PC-3 (cell line): Measurements from ENCODE around the gene NME7. TPM values are rescaled to one million over a fixed set of nuclear protein-coding genes. Genes with fewer than 3 reads are reported as not detected.

Source experiments
- ATAC-seq: fragments of 200-7000 bp; cut with Tn5 transposase; 2 replicates; pipeline ENCODE4 v1.9.1; 2020; ENCODE audit warnings: mild to moderate bottlenecking, moderate library complexity
- BruUV-seq: library from RNA; stranded (reverse); fragments of 400-500 nt; replicated peaks from 2 replicates; lab custom pipeline; 2021; lab: Mats Ljungman, UMichigan
- CTCF ChIA-PET: fragments of 300-600 bp; sonication (Branson Sonifier 250); formaldehyde crosslinking; loops from one replicate; lab custom pipeline; 2022; ENCODE audit warnings: antibody characterized with exemption; lab: Charles Lee
- POLR2A ChIA-PET: fragments of 300-600 bp; sonication (Branson Sonifier 250); formaldehyde crosslinking; loops from one replicate; lab custom pipeline; 2022; ENCODE audit warnings: antibody characterized with exemption; ENCODE audit not compliant: unreplicated experiment; lab: Charles Lee
- DNase-seq: peaks from one replicate; pipeline ENCODE4 v3.0.0-alpha.2; 2015
- H2AFZ ChIP-seq: fragments of 300-600 bp; sonication (generic); 2 replicates; pipeline ENCODE4 v1.6.0; 2016; ENCODE audit warnings: antibody characterized with exemption, low read length
- H3F3A ChIP-seq: fragments of 300-600 bp; sonication (generic); one replicate; pipeline ENCODE4 v1.6.0; 2017; ENCODE audit warnings: antibody characterized with exemption, low read length, control low read depth, mild to moderate bottlenecking; ENCODE audit not compliant: unreplicated experiment
- H3K27ac ChIP-seq: fragments of 300-600 bp; sonication (generic); 2 replicates; pipeline ENCODE4 v1.5.1; 2016; ENCODE audit warnings: mild to moderate bottlenecking, low read length
- H3K27me3 ChIP-seq: fragments of 300-600 bp; sonication (generic); 2 replicates; pipeline ENCODE4 v1.6.1; 2016; ENCODE audit warnings: low read length, mixed read lengths
- H3K36me3 ChIP-seq: fragments of 300-600 bp; sonication (generic); 2 replicates; pipeline ENCODE4 v1.6.1; 2016; ENCODE audit warnings: low read depth, mixed run types, low read length, mixed read lengths
- H3K4me1 ChIP-seq: fragments of 300-600 bp; sonication (generic); 2 replicates; pipeline ENCODE4 v1.5.1; 2016; ENCODE audit warnings: low read length; ENCODE audit not compliant: insufficient read depth
- H3K4me2 ChIP-seq: fragments of 300-600 bp; sonication (generic); 2 replicates; pipeline ENCODE4 v1.6.0; 2016; ENCODE audit warnings: low read length
- H3K4me3 ChIP-seq: fragments of 300-600 bp; sonication (generic); 2 replicates; pipeline ENCODE4 v1.5.1; 2016; ENCODE audit warnings: mild to moderate bottlenecking, low read length, mixed read lengths
- H3K79me2 ChIP-seq: fragments of 300-600 bp; sonication (generic); 2 replicates; pipeline ENCODE4 v1.6.1; 2017; ENCODE audit warnings: low read length, mixed read lengths
- H3K9ac ChIP-seq: fragments of 300-600 bp; sonication (generic); 2 replicates; pipeline ENCODE4 v1.6.0; 2016; ENCODE audit warnings: mild to moderate bottlenecking, low read length
- H3K9me2 ChIP-seq: fragments of 300-600 bp; sonication (generic); replicated peaks from 2 replicates; pipeline ENCODE4 v1.6.1; 2016; ENCODE audit warnings: mixed run types, low read length, mixed read lengths
- H3K9me3 ChIP-seq: fragments of 300-600 bp; sonication (generic); 2 replicates; pipeline ENCODE4 v1.6.1; 2016; ENCODE audit warnings: low read length, mixed read lengths
- H4K20me1 ChIP-seq: fragments of 300-600 bp; sonication (generic); 2 replicates; pipeline ENCODE4 v1.6.1; 2016; ENCODE audit warnings: low read length, mixed read lengths
- EZH2 ChIP-seq: fragments of 300-600 bp; sonication (generic); IDR thresholded peaks from one replicate; pipeline ENCODE4 v1.6.1; 2017; ENCODE audit warnings: antibody characterized with exemption, mild to moderate bottlenecking, low read length; ENCODE audit not compliant: unreplicated experiment
- EZH2phosphoT487 ChIP-seq: fragments of 300-600 bp; sonication (generic); IDR thresholded peaks from 2 replicates; pipeline ENCODE4 v1.6.1; 2018; ENCODE audit warnings: mild to moderate bottlenecking, antibody characterized with exemption, low read length, borderline replicate concordance
- intact Hi-C: fragments of 100-400 bp; cut with micrococcal nuclease; formaldehyde crosslinking; loops from 2 replicates; pipeline ENCODE4 v1.9.0; 2023
- total RNA-seq: library from RNA; depleted of rRNA; stranded (reverse); fragments of >200 nt; gene quantifications from 2 replicates; pipeline ENCODE4 v1.2.3, GENCODE V29; 2014
- TF ChIP-seq, protein P1 (sequence below): fragments of 300-600 bp; sonication (generic); conservative IDR thresholded peaks from 2 replicates; pipeline ENCODE4 v1.5.1; 2017; ENCODE audit warnings: antibody characterized with exemption, low read depth, mild to moderate bottlenecking, low read length

The NME7 gene
- total RNA-seq, 1 experiment from 2014 or later: 18.9 TPM

DNA sequence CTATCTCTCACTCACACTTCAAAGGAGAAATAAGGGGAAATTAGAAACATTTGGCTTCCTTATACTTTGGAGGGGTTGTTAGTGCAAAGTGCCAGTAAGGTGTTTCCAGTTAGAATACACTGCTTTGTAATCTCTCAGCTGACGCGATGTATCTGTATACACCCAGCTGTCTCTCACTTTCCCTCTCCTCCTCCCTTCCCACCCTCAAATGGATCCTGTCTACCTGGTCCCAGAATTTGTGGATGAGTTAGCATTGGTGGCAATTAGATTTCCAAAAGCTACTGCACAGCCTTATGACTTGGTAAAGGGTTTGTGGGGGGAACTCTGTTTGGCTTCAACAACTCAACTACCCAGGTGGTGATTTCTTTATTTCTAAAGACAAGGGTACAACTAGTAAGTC lies 250.6 kb downstream of the NME7 start:
- Histone ChIP-seq H3K27ac (no peak overlapping the region), H3K4me1 (peaks cover 65% of the 10 kb centered on the region), H4K20me1 (peaks cover 8% of the 10 kb centered on the region; the same call in 1 of the 2 replicates), H3K4me2 (no peak overlapping the region), H3K27me3 (no peaks in the 10 kb centered on the region), H3K9me2 (no peaks in the 10 kb centered on the region), H3K36me3 (peaks cover 77% of the 10 kb centered on the region), H3K4me3 (no peak overlapping the region), H3K9ac (no peak overlapping the region), H3K9me3 (no peaks in the 10 kb centered on the region), H3F3A (no peaks in the 10 kb centered on the region), H2AFZ (no peak overlapping the region), H3K79me2 (peaks cover 89% of the 10 kb centered on the region)
- TF ChIP-seq EZH2 (no peak), EZH2phosphoT487 (no peak)
- TF ChIP-seq, protein P1, sequence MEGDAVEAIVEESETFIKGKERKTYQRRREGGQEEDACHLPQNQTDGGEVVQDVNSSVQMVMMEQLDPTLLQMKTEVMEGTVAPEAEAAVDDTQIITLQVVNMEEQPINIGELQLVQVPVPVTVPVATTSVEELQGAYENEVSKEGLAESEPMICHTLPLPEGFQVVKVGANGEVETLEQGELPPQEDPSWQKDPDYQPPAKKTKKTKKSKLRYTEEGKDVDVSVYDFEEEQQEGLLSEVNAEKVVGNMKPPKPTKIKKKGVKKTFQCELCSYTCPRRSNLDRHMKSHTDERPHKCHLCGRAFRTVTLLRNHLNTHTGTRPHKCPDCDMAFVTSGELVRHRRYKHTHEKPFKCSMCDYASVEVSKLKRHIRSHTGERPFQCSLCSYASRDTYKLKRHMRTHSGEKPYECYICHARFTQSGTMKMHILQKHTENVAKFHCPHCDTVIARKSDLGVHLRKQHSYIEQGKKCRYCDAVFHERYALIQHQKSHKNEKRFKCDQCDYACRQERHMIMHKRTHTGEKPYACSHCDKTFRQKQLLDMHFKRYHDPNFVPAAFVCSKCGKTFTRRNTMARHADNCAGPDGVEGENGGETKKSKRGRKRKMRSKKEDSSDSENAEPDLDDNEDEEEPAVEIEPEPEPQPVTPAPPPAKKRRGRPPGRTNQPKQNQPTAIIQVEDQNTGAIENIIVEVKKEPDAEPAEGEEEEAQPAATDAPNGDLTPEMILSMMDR: no peak
- ChIA-PET CTCF (interaction anchor here (0.6 kb wide), 1 partner anchor 9 kb away, joined by 5 read pairs; no protein-coding TSS in a partner anchor), POLR2A (no interaction called here)
- DNase-seq (no peak), ATAC-seq (no peak)
- no TSS peak for BruUV-seq
- intact Hi-C loops: no loop called here

DNA sequence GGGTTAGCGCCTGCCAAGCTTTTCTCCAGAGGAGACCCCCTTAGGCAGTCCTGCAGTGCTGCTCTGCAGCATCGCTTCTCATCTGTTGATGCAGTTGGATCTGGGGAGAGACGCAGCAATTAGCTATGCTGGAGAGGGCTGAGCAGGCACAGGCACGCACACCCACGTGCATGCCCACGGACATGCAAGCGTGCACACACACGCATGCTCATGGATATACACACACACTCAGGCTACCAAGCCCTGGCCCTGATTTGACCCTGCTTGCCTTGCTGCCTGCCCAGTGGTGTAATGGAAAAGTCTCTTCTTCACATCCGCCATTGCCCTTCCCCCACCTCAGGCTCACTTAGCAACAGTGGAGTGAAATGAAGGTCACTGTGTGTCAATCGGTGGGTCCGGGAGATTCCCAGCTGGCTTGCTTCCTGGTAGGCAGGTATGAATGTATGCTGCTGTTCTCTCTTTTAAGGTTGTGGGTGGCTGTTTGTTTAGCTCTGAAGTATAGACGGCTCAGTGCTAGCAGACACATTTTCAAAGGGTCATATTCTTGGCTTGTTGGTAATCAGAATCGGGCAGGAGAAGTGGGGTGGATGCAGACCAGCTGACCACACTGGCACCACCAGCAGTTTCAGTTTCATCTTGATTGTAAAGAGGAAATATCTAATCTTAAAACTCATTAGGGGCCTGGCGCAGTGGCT lies 251.6 kb downstream of the NME7 start:
- H3K4me2 ChIP-seq: no peak overlapping the region
- TF ChIP-seq EZH2phosphoT487: no peak
- TF ChIP-seq, protein P1: no peak
- TF ChIP-seq EZH2: no peak
- peaks cover 4% of the 10 kb centered on the region; the same call in 1 of the 2 replicates for H4K20me1 ChIP-seq
- intact Hi-C loops: no loop called here
- no peak overlapping the region for H3K4me3 ChIP-seq
- H3K9me2 ChIP-seq: no peaks in the 10 kb centered on the region
- H3K79me2 ChIP-seq: peaks cover 89% of the 10 kb centered on the region
- no peaks in the 10 kb centered on the region for H3F3A ChIP-seq
- H3K9me3 ChIP-seq: no peaks in the 10 kb centered on the region
- peaks cover 74% of the 10 kb centered on the region for H3K4me1 ChIP-seq
- CTCF ChIA-PET: no interaction called here
- peaks cover 79% of the 10 kb centered on the region for H3K36me3 ChIP-seq
- H3K9ac ChIP-seq: no peak overlapping the region
- ATAC-seq: no peak
- no peak for DNase-seq
- BruUV-seq: no TSS peak
- POLR2A ChIA-PET: no interaction called here
- no peak overlapping the region for H2AFZ ChIP-seq
- no peaks in the 10 kb centered on the region for H3K27me3 ChIP-seq
- no peak overlapping the region for H3K27ac ChIP-seq

DNA sequence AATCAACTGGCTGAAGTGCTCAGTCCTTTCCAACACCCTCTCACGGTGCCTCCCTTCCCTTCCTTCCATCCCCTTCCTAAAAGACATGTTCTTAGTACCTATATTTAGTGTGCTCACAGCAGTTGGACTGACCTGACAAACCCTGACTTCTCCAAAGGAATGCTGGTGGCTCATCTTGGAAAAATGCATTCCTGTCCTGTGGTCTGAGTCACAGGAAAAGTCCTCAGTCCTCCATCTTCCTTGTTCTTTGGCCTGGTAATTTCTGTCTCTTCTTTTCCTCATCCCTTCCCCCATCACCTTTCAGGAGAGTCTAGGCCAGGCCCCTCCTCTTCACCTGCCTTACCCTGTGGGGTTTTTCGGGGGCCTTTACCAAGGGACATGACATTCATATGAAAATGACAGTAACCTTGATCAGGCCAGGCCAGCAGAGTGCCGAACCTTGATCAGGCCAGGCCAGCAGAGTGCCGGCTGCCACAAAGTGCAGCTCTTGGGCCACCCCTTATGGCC lies 253.9 kb downstream of the NME7 start:
- Histone ChIP-seq H3K4me2 (peak overlapping the region; percentile 74), H3F3A (no peaks in the 10 kb centered on the region), H3K36me3 (peaks cover 60% of the 10 kb centered on the region), H3K4me3 (peak overlapping the region; percentile 24; the same call in 1 of the 2 replicates), H3K27me3 (no peaks in the 10 kb centered on the region), H3K9me3 (no peaks in the 10 kb centered on the region), H4K20me1 (peaks cover 15% of the 10 kb centered on the region), H3K79me2 (peaks cover 91% of the 10 kb centered on the region), H3K4me1 (peaks cover 80% of the 10 kb centered on the region), H3K27ac (peak overlapping the region; percentile 63), H2AFZ (no peak overlapping the region), H3K9me2 (no peaks in the 10 kb centered on the region), H3K9ac (peak overlapping the region; percentile 30; the same call in 1 of the 2 replicates)
- ChIA-PET CTCF (no interaction called here), POLR2A (no interaction called here)
- intact Hi-C loops: no loop called here
- no TSS peak for BruUV-seq
- DNase-seq: peak; percentile 98
- peak; percentile 86 for ATAC-seq
- TF ChIP-seq, protein P1: no peak
- no peak for TF ChIP-seq EZH2phosphoT487
- TF ChIP-seq EZH2: no peak
